ENCODE data around the gene MGAT4A. TPM values are rescaled to one million over a fixed set of nuclear protein-coding genes. Genes with fewer than 3 reads are reported as not detected.

MGAT4A gene
- total RNA-seq, 4 donors from 2014 or later, result 20.4 to 59.6 (median 39.8) TPM

DNA sequence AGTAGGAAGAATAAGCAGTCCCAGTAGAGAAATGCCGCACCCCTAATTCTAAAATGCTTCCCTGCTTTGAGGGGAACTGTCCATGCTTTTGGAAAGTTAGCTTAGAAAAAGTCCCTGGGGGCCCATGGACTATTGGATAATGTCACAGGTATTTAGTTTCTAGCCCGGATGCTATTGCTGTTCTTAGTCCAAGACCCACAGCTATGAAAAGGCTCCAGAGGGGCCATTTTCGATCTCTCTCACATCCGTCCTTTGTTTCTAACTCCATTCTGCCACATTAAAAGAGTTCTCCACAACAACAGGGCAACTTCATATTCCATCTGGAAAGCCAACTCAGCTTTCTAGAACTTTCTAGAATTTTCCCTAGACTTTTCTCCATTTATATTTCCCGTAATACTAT is 47.2 kb downstream of the MGAT4A start:
- Histone ChIP-seq H3K4me3 (replicated peaks in 1 of 3) (no peak overlapping the region), H3K27me3 (no peaks in the 10 kb centered on the region), H3K4me1 (no peaks in the 10 kb centered on the region), H3K27ac (peak overlapping the region in 1 of 3 donors; percentile 2), H3K9me3 (no peaks in the 10 kb centered on the region), H3K36me3 (no peaks in the 10 kb centered on the region)
- intact Hi-C loops (cut with DNase I), result no loop called here
- DNase-seq, result no peak
- WGBS, 2 donors, result 84 to 85% methylated on average over 5 of the region's 5 CpGs
- TF ChIP-seq, protein P1, sequence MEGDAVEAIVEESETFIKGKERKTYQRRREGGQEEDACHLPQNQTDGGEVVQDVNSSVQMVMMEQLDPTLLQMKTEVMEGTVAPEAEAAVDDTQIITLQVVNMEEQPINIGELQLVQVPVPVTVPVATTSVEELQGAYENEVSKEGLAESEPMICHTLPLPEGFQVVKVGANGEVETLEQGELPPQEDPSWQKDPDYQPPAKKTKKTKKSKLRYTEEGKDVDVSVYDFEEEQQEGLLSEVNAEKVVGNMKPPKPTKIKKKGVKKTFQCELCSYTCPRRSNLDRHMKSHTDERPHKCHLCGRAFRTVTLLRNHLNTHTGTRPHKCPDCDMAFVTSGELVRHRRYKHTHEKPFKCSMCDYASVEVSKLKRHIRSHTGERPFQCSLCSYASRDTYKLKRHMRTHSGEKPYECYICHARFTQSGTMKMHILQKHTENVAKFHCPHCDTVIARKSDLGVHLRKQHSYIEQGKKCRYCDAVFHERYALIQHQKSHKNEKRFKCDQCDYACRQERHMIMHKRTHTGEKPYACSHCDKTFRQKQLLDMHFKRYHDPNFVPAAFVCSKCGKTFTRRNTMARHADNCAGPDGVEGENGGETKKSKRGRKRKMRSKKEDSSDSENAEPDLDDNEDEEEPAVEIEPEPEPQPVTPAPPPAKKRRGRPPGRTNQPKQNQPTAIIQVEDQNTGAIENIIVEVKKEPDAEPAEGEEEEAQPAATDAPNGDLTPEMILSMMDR (IDR thresholded peaks at IDR 0.05), result no peak
- TF ChIP-seq POLR2A (IDR thresholded peaks at IDR 0.05), result no peak

DNA sequence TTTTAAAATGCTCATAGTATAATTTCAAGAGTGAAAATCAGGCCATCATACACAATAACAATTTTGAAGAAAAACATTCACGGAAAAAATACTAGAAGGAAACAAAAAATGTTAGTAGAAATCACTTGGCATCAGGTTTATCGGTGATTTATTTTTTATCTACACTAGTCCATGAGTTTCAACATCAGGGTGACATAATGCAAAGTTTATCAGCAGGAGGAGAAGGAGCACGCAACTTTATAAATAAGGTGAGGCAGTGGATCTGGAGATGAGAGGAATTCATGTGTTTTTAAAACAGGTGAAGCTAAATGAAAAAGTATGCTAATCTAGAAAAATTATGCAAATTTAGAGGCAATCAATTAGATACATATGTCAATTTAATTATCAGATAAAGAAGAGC is 54.2 kb downstream of the MGAT4A start:
- no peaks in the 10 kb centered on the region for H3K4me1 ChIP-seq
- H3K27ac ChIP-seq, result no peak overlapping the region
- H3K4me3 ChIP-seq (replicated peaks in 1 of 3), result no peak overlapping the region
- no peaks in the 10 kb centered on the region for H3K27me3 ChIP-seq
- no peaks in the 10 kb centered on the region for H3K9me3 ChIP-seq
- peaks cover 0 to 4% of the 10 kb centered on the region in 2 donors for H3K36me3 ChIP-seq
- intact Hi-C loops (cut with DNase I), result no loop called here
- no peak for TF ChIP-seq POLR2A (IDR thresholded peaks at IDR 0.05)
- TF ChIP-seq, protein P1 (IDR thresholded peaks at IDR 0.05), result no peak
- no peak for DNase-seq
- WGBS, 2 donors, result 94 to 97% methylated on average over 3 of the region's 3 CpGs

DNA sequence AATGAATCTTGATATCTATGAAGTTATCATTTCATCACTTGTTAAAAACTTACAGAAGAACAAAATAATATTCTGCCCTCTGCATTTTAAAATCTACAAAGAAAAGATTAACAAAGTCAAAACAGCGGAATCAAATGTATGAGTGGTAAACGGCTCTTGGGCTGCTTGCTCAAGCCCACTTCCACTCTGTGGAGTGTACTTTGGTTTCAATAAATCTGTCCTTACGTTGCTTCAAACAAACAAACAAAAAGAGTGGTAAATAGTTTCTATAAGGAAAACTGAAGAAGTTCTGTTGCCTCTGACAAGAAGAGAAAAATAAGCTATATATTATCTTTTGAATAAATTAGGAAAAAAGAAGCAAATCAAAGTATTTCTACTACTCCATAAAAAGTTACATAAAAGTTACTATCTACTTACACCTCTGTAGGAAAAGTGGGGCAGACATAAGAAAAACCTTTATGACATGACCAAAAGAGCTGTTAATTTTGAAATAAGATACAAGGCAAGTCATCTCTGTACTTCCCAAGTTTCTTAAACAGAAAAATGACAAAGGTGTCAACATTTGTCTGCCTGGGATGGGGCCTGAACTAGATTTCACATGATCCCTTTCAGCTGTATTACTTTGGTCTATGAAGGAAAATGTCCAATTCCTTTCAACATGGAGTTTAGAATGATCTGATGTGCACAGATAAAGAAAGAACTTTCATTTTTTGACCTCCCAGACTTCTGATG is 56.5 kb downstream of the MGAT4A start:
- intact Hi-C loops (cut with DNase I), result no loop called here
- no peak for DNase-seq
- Histone ChIP-seq H3K9me3 (no peaks in the 10 kb centered on the region), H3K27ac (no peak overlapping the region), H3K4me1 (no peaks in the 10 kb centered on the region), H3K36me3 (peaks cover 0 to 4% of the 10 kb centered on the region in 2 donors), H3K27me3 (no peaks in the 10 kb centered on the region), H3K4me3 (replicated peaks in 1 of 3) (no peak overlapping the region)
- TF ChIP-seq, protein P1 (IDR thresholded peaks at IDR 0.05), result no peak
- TF ChIP-seq POLR2A (IDR thresholded peaks at IDR 0.05), result no peak
- 96 to 97% methylated on average over 3 of the region's 3 CpGs for WGBS, 2 donors

DNA sequence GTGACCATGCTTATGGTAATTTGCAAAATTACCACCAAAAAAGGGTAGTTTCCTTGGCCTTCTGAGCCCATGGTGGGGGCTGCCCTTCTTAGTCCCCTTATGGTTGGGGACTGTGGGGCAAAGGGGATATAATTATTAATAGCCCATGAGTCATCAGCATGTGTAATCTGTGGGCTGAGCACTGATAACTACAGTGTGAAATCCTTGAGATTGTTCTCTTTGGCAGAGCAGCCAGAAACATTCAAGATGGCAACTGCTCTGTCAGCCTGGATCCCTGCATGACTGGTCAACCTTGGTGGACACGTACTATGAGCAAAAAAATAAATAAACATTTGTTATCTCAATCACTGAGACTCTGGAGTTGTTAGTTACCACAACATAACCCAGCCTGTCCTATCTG is 61.3 kb downstream of the MGAT4A start:
- Histone ChIP-seq H3K36me3 (no peaks in the 10 kb centered on the region), H3K9me3 (no peaks in the 10 kb centered on the region), H3K4me3 (replicated peaks in 1 of 3) (no peak overlapping the region), H3K27ac (no peak overlapping the region), H3K27me3 (no peaks in the 10 kb centered on the region), H3K4me1 (no peaks in the 10 kb centered on the region)
- TF ChIP-seq, protein P1 (IDR thresholded peaks at IDR 0.05), result no peak
- no peak for TF ChIP-seq POLR2A (IDR thresholded peaks at IDR 0.05)
- DNase-seq, result no peak
- WGBS, 2 donors, result 33 to 38% methylated on average over 1 of the region's 1 CpG
- intact Hi-C loops (cut with DNase I), result no loop called here

DNA sequence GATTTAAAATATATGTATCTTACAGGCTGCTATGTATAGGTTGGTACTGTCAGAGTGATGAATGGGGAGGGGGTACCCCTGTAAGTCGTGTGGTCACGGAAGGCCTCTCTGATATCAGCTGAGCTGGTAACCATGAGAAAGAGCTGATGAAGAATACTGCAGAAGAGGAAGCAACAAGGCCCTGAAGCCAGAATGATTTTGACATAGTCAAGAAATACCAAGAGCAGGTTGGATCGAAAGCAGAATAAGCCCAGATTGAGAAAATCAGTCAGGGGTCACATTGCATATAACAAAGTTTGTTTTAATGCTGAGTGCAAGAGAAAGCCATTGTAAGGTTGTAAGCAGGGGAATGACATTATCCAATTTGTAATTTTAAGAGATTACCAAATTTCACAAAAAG is 65.3 kb downstream of the MGAT4A start:
- no peaks in the 10 kb centered on the region for H3K36me3 ChIP-seq
- no peak overlapping the region for H3K4me3 ChIP-seq (replicated peaks in 1 of 3)
- H3K27ac ChIP-seq, result no peak overlapping the region
- intact Hi-C loops (cut with DNase I), result no loop called here
- H3K4me1 ChIP-seq, result no peaks in the 10 kb centered on the region
- H3K27me3 ChIP-seq, result no peaks in the 10 kb centered on the region
- no peak for DNase-seq
- WGBS, 2 donors, result 85 to 92% methylated on average over 3 of the region's 3 CpGs
- TF ChIP-seq, protein P1 (IDR thresholded peaks at IDR 0.05), result no peak
- no peak for TF ChIP-seq POLR2A (IDR thresholded peaks at IDR 0.05)
- H3K9me3 ChIP-seq, result no peaks in the 10 kb centered on the region
